ENCODE measurements around the gene AK4.
"Not testable (repeated sequence)": the region's sequence is repeated elsewhere in the genome, so short reads cannot be mapped to it uniquely, and the experiment has no call there.

Gene AK4

DNA sequence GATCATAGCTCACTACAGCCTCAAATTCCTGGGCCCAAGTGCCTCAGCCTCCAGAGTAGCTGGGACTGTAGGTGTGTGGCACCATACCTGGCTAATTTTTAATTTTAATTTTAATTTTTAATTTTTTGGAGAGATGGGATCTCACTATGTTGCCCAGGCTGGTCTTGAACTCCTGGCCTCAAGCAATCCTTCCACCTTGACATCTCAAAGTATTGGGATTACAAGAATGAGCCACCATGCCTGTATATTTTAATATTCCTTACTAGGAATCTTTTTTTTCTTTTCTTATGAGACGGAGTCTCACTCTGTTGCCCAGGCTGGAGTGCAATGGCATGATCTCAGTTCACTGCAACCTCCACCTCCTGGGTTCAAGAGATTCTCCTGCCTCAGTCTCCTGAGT is 89.1 kb downstream of the AK4 start:
- not testable (repeated sequence) for DNase-seq (ENCODE audit: insufficient read length, low spot score); FAIRE-seq

GRCh38 chr1:65237503-65237902 is 89.5 kb downstream of the AK4 start:
- no peak for DNase-seq (ENCODE audit: insufficient read length, low spot score)

DNA sequence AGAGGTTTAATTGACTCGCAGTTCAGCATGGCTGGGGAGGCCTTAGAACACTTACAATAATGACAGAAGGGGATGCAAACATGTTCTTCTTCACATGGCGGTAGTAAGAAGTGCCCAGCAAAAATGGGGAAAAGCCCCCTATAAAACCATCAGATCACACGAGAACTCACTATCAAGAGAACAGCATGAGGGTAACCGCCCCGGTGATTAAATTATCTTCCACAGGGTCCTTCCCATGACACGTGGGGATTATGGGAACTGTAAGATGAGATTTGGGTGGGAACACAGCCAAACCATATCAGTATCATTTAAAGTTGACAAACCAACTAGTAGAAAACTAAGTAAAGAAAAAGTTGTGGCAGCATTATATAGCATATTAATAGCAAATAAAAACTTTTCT is 90.0 kb downstream of the AK4 start:
- no peak for DNase-seq (ENCODE audit: insufficient read length, low spot score)

More at GRCh38 chr1:65237503-65237902, 89.5 kb downstream of the AK4 start:
- FAIRE-seq = no peak

DNA sequence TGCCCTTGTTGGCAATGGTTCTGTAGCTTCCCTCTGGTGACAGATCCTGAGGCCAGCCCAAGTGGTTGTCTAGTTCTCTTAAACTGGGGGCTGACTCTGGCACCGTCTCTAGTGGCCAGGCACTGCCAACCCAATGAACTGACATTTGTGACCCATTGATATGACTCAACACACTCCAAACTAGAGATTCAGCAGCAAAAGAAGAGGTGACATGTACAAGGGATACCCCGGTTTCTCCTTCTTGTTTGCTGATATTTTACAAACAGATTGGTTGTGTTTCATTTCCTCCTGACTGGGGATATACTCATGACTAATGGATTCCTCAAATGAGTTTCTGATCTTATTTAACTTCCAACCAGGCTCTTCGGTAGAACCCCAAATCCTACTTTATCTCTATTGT is 95.5 kb downstream of the AK4 start:
- FAIRE-seq (no peak), DNase-seq (ENCODE audit: insufficient read length, low spot score) (no peak)

More for the DNA sequence above, 90.0 kb downstream of the AK4 start:
- no peak for FAIRE-seq

GRCh38 chr1:65245295-65245694 is 97.3 kb downstream of the AK4 start:
- no peak for DNase-seq (ENCODE audit: insufficient read length, low spot score)
- no peak for FAIRE-seq

GRCh38 chr1:65247419-65248359 is 99.7 kb downstream of the AK4 start:
- DNase-seq (ENCODE audit: insufficient read length, low spot score) = no peak
- no peak for FAIRE-seq

GRCh38 chr1:65250826-65251225 is 102.8 kb downstream of the AK4 start:
- no peak for FAIRE-seq
- no peak for DNase-seq (ENCODE audit: insufficient read length, low spot score)

- DNase-seq (ENCODE audit: insufficient read length, low spot score) = no peak
- FAIRE-seq = no peak
These were observed 105.9 kb downstream of the AK4 start for GRCh38 chr1:65253800-65254319.

DNA sequence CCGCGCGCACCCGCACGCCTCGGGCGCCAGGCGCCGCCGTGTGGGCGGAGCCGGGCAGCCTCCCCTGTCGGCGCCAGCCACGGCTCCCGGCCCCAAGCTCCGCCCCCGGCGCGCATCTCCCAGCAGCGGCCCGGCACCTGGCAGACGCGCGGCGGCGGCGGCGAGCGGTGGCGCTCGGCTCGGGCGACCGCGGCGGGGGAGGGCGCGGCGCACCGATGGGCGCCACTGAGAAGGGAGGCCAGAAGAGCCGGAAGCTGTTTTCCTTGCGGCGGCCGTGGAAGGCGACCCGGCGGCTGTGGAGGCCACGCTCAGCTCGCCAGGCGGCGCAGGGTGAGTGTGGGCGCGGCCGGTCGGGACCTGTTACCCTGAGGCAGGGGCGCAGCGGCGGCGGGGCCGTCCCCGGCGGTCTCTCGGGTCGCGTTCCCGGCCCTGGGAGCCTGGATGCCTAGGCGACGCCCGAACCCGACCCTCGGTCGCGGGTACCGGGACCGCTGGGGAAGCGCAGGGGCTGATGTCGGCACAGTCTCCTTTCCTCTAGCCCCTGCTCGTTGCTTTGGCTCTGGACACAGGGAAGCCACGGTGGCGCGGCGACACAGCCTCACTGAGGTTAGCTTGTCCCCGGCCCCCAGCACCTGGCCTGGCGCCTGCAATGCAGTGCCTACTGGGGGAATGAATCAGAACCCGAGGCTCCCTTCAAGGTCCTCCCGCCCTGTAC is 106.5 kb downstream of the AK4 start:
- DNase-seq (ENCODE audit: insufficient read length, low spot score) (peak; percentile 92), FAIRE-seq (no peak)

GRCh38 chr1:65255035-65255655 is 107.1 kb downstream of the AK4 start:
- no peak for FAIRE-seq
- DNase-seq (ENCODE audit: insufficient read length, low spot score) = no peak

DNA sequence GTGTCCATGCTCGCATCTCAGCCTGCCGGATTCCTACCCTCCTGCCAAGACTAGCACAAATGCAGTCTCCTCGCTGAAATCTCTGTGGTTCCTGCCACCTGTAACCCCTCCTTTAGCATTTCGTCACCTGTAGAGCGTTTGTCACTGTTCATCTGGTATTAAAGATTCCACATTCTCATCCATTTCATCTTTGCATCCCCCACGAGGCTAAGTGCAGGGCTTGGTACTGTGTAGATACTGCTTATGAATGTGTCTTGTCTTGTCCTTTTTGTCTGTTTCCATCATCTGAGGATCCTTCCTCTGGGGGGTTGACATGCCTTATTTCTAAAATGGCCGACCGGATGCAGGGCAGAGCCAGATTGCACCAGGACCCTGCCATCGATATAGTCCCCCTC is 107.7 kb downstream of the AK4 start:
- no peak for FAIRE-seq
- no peak for DNase-seq (ENCODE audit: insufficient read length, low spot score)

DNA sequence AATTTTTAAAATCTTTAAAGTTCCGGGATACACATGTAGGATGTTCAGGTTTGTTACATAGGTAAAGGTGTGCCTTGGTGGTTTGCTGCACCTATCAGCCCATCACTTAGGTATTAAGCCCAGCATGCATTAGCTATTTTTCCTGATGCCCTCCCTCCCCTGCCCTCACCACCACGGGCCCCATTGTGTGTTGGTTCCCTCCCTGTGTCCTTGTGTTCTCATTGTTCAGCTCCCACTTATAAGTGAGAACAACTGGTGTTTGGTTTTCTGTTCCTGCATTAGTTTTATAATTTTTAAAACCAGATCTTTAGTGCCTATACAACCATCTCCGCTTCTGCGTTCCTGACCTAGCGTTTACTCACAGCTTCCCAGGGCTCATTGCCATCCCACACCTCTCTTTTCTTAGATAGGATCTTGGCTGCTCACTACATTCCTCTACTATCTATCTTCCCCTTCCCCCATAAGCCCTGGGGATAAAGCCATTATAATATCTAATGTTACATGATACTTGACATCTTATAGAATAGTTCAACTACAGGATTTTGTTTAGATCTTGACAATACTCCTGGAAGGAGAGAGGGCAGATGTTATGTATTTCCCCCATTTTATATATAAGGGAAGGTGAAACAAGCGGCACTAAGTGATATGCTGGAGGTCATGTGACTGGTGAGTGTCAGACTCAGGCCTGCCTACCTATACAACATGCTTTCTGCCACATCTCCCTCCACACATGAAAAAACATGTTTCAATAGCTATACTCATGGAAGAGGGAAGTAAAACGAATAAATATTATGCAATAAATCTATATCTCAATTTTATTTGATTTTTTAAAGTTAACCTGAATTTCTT is 109.1 kb downstream of the AK4 start:
- DNase-seq (ENCODE audit: insufficient read length, low spot score) (no peak), FAIRE-seq (no peak)

GRCh38 chr1:65258106-65258505 is 110.1 kb downstream of the AK4 start:
- DNase-seq (ENCODE audit: insufficient read length, low spot score) (no peak), FAIRE-seq (no peak)

GRCh38 chr1:65259816-65260215 is 111.8 kb downstream of the AK4 start:
- FAIRE-seq (no peak), DNase-seq (ENCODE audit: insufficient read length, low spot score) (no peak)

DNA sequence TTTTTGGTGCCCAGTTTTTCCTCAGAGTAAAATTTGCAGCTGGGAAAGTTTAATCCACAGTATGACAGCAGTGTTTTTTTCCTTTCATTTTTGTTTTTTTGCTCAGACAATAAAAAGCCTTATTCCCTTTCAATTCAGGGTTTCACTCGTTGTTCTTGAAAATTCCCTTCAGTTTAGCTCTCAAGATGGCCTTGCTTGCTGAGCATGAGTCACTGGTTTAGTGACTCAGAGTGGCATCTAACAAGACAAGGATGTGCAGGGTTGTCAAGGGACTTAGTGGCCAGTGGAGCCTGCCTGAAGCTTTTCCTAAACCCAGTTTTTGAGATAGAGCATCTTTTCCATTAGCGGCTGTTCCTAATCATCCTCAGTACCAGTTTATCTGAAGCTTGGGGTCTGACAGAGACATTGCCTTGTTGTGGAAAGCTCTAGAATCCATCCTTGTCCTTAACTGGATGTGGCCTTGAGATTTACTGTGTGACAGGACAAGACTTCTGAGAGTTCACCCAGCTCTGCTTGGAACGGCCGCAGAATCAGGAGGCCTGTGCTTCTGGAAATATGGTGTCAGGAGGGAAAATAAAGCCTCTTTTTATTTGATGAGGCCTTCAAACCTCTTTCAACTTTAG is 113.0 kb downstream of the AK4 start:
- no peak for DNase-seq (ENCODE audit: insufficient read length, low spot score)
- FAIRE-seq = no peak

- FAIRE-seq (no peak), DNase-seq (ENCODE audit: insufficient read length, low spot score) (no peak)
These were observed 115.3 kb downstream of the AK4 start for GRCh38 chr1:65263286-65263685.

GRCh38 chr1:65264197-65264929 is 116.4 kb downstream of the AK4 start:
- FAIRE-seq = no peak
- no peak for DNase-seq (ENCODE audit: insufficient read length, low spot score)

DNA sequence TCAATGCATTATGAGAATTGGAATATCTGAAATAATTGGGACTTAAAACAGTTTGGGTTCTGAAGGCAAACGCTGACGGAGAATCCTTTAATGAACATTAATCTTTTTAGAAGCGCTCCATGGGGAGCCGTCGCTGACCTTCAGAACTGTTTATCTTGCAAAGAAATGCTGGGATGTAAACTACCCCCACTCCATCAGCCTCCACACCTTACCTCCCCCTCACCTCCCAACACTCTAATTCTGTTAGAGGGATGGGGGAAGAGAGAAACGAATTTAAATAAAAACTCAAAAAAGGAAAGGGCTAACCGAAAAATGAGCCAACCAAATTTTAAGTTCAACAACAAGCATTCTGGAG is 117.3 kb downstream of the AK4 start:
- DNase-seq (ENCODE audit: insufficient read length, low spot score) (no peak), FAIRE-seq (no peak)

DNA sequence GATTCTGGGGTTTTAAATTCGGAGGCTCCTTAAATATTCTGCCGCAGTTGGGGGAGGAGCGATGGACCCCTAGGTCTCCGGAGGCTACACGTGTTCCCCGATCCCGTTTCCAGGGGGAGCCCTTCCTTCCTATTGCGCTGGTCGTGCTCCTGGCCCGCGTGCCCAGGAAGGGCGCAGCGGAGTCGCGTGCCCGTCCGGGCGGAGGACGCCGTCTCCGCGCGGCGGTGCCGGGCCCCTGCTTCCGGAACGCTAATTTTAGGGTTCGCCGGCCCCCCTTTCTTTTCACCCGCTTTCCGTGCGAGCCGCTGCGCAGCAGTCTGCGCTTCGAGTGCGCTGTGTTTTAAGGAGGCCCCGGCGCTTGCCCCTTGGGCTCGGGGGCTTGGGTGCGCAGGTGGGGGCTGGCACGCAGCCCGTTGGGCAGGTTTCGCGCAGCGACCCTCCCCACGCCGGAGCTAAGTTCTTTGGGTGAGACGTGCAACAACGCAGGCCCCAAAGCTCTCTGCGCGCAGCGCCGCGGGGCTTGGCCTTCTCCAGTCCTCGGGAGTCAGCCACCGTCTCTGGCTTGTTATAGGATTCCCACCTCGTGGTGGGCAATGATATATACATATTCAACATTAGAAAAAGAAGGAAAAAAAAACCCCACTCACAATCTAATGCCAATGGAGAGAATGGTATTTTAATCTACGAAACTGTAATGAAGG is 117.8 kb downstream of the AK4 start:
- no peak for FAIRE-seq
- no peak for DNase-seq (ENCODE audit: insufficient read length, low spot score)
